Heart left ventricle (tissue), 13 donors: Measurements from ENCODE around the gene CREBZF.

Source experiments
- POLR2A ChIP-seq, 2 donors: fragments of 450-650 bp; IDR thresholded peaks; one replicate each; pipeline ENCODE4 v1.6.1; 2017; ENCODE audit warnings: antibody characterized with exemption in 2 of 2, mild to moderate bottlenecking in 2 of 2, moderate library complexity in 2 of 2
- TF ChIP-seq, protein P1 (sequence below), 12 donors: fragments of 200-600 bp; sonication (generic) in 4 of 12; IDR thresholded peaks; one replicate each; pipeline versions ENCODE4 v1.5.0 to v1.8.0; 2018 to 2022; ENCODE audit warnings: antibody characterized with exemption in 12 of 12, mild to moderate bottlenecking in 5 of 12
- donor health status: ischemic (EF 13 %, LVEDD 7.1; RV severe dilation, severe dysfunction).
- donor health status: DM: no; HTN: yes; CAD: no.
- donor health status: DM: no; HTN: no; CAD: no.
- donor health status: ischemic (EF 25% LVEDD 6.9; RV normal size, moderate dysfunction).
- donor health status: ischemic (EF 25% LVEDD 5.7; RV mildly dilated, moderate dysfunction).
- donor health status: ischemic (EF 35%, LVEDD 5.7; RV mildly dilated, moderate dysfunction).
- donor health status: nonischemic (EF 11% LVEDD 7.7; RV severe dilation, severe dysfunction).
- donor health status: DM: yes; HTN: yes; CAD: no.
- donor health status: PGD.
- donor health status: ischemic (EF 29% LVEDD 5.4; RV normal size, mild dysfunction).
- donor health status: nonischemic (EF 23%, LVEDD 6.1; RV moderate dilation, normal function).

DNA sequence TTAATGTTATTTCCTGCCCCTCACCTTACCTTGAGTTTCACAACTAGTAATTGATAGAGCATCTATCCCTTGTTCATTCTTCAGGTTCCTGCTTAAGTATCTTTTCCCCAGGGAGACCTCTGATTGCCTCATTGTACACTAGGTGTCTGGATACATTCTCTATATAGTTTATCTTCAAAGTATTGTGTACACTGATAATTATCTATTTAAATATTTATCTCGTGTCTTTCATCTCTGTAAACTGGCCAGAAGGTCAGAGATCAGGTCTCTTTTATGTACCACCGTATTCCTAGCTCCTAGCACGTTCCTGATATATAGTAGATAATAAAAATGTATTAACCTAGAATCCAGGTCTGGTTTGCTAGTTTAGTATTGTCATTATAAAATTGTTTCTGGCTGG is 30.2 kb downstream of the CREBZF start:
- TF ChIP-seq, protein P1, sequence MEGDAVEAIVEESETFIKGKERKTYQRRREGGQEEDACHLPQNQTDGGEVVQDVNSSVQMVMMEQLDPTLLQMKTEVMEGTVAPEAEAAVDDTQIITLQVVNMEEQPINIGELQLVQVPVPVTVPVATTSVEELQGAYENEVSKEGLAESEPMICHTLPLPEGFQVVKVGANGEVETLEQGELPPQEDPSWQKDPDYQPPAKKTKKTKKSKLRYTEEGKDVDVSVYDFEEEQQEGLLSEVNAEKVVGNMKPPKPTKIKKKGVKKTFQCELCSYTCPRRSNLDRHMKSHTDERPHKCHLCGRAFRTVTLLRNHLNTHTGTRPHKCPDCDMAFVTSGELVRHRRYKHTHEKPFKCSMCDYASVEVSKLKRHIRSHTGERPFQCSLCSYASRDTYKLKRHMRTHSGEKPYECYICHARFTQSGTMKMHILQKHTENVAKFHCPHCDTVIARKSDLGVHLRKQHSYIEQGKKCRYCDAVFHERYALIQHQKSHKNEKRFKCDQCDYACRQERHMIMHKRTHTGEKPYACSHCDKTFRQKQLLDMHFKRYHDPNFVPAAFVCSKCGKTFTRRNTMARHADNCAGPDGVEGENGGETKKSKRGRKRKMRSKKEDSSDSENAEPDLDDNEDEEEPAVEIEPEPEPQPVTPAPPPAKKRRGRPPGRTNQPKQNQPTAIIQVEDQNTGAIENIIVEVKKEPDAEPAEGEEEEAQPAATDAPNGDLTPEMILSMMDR (IDR thresholded peaks at IDR 0.05) = no peak
- TF ChIP-seq POLR2A (IDR thresholded peaks at IDR 0.05) = no peak
